H9 (cell line): ENCODE data around the gene PYHIN1. TPM values are rescaled to one million over a fixed set of nuclear protein-coding genes. Genes with fewer than 3 reads are reported as not detected.

Experiments
- DNase-seq: peaks from one replicate; pipeline ENCODE4 v3.0.0-alpha.2; 2017
- H2AFZ ChIP-seq: one replicate; pipeline ENCODE4 v1.6.1; 2013; ENCODE audit warnings: mild to moderate bottlenecking, low read length, control low read depth, moderate library complexity
- H2AK5ac ChIP-seq: 2 replicates; pipeline ENCODE4 v1.6.1; 2013; ENCODE audit warnings: low read length, control low read depth, mixed read lengths; ENCODE audit not compliant: insufficient read length
- H2BK120ac ChIP-seq: one replicate; pipeline ENCODE4 v1.6.1; 2013; ENCODE audit warnings: low read depth, mild to moderate bottlenecking, low read length, control low read depth, inconsistent platforms; ENCODE audit not compliant: poor library complexity, severe bottlenecking
- H2BK12ac ChIP-seq: 2 replicates; pipeline ENCODE4 v1.6.1; 2013; ENCODE audit warnings: low read length, control low read depth, mixed read lengths, low read depth; ENCODE audit not compliant: insufficient read length
- H2BK15ac ChIP-seq: 2 replicates; pipeline ENCODE4 v1.6.1; 2013; ENCODE audit warnings: low read depth, low read length, control low read depth
- H2BK20ac ChIP-seq: one replicate; pipeline ENCODE4 v1.6.1; 2013; ENCODE audit warnings: low read depth, mild to moderate bottlenecking, low read length, control low read depth, inconsistent platforms; ENCODE audit not compliant: poor library complexity, severe bottlenecking
- H2BK5ac ChIP-seq: 2 replicates; pipeline ENCODE4 v1.6.1; 2013; ENCODE audit warnings: low read length, control low read depth, mixed read lengths; ENCODE audit not compliant: insufficient read length
- H3K14ac ChIP-seq: 2 replicates; pipeline ENCODE4 v1.6.1; 2013; ENCODE audit warnings: low read length, control low read depth; ENCODE audit not compliant: insufficient read depth
- H3K18ac ChIP-seq: 2 replicates; pipeline ENCODE4 v1.6.1; 2013; ENCODE audit warnings: low read depth, mild to moderate bottlenecking, mixed read lengths, low read length, control low read depth; ENCODE audit not compliant: insufficient read length
- H3K23ac ChIP-seq: 2 replicates; pipeline ENCODE4 v1.6.1; 2013; ENCODE audit warnings: low read length, control low read depth, mixed read lengths, low read depth; ENCODE audit not compliant: insufficient read length
- H3K23me2 ChIP-seq: 2 replicates; pipeline ENCODE4 v1.6.1; 2013; ENCODE audit warnings: low read depth, mild to moderate bottlenecking, mixed read lengths, low read length, control low read depth; ENCODE audit not compliant: insufficient read length, poor library complexity, severe bottlenecking
- H3K27ac ChIP-seq: 2 replicates; pipeline ENCODE4 v1.5.1; 2013; ENCODE audit warnings: low read length, control low read depth, mixed read lengths, low read depth; ENCODE audit not compliant: insufficient read length
- H3K27me3 ChIP-seq: 2 replicates; pipeline ENCODE4 v1.6.1; 2013; ENCODE audit warnings: low read length, control low read depth, inconsistent platforms; ENCODE audit not compliant: insufficient read depth
- H3K4ac ChIP-seq: 2 replicates; pipeline ENCODE4 v1.6.1; 2013; ENCODE audit warnings: low read depth, mild to moderate bottlenecking, control low read depth, inconsistent platforms, low read length, moderate library complexity
- H3K4me1 ChIP-seq: 2 replicates; pipeline ENCODE4 v1.6.1; 2013; ENCODE audit warnings: low read length, control low read depth, inconsistent platforms; ENCODE audit not compliant: insufficient read depth
- H3K4me2 ChIP-seq: 2 replicates; pipeline ENCODE4 v1.6.1; 2013; ENCODE audit warnings: low read length, control low read depth, mixed read lengths; ENCODE audit not compliant: insufficient read length, insufficient read depth
- H3K56ac ChIP-seq: 2 replicates; pipeline ENCODE4 v1.6.1; 2013; ENCODE audit warnings: low read depth, mild to moderate bottlenecking, mixed read lengths, low read length, control low read depth; ENCODE audit not compliant: insufficient read length
- H3K79me1 ChIP-seq: 2 replicates; pipeline ENCODE4 v1.6.1; 2013; ENCODE audit warnings: low read depth, mild to moderate bottlenecking, moderate library complexity, low read length, control low read depth, inconsistent platforms; ENCODE audit not compliant: insufficient read depth, poor library complexity, severe bottlenecking
- H3K79me2 ChIP-seq: 2 replicates; pipeline ENCODE4 v1.6.1; 2013; ENCODE audit warnings: low read length, control low read depth, inconsistent platforms; ENCODE audit not compliant: insufficient read depth
- H3K9ac ChIP-seq: 2 replicates; pipeline ENCODE4 v1.6.1; 2013; ENCODE audit warnings: low read length, control low read depth, mixed read lengths; ENCODE audit not compliant: insufficient read length; ENCODE audit errors: extremely low read depth
- H3K9me3 ChIP-seq: one replicate; pipeline ENCODE4 v1.6.1; 2013; ENCODE audit warnings: low read depth, low read length, inconsistent platforms; ENCODE audit not compliant: control insufficient read depth
- H3T11ph ChIP-seq: one replicate; pipeline ENCODE4 v1.6.1; 2013; ENCODE audit warnings: mild to moderate bottlenecking, low read length, control low read depth, inconsistent platforms
- H4K20me1 ChIP-seq: one replicate; pipeline ENCODE4 v1.6.1; 2013; ENCODE audit not compliant: control insufficient read depth, insufficient read length, insufficient read depth
- H4K5ac ChIP-seq: 2 replicates; pipeline ENCODE4 v1.6.1; 2013; ENCODE audit warnings: low read depth, mild to moderate bottlenecking, mixed read lengths, low read length, control low read depth; ENCODE audit not compliant: insufficient read length
- H4K8ac ChIP-seq: replicated peaks from 2 replicates; pipeline ENCODE4 v1.6.1; 2013; ENCODE audit warnings: low read length, control low read depth, mixed read lengths, low read depth; ENCODE audit not compliant: insufficient read length
- H4K91ac ChIP-seq: 2 replicates; pipeline ENCODE4 v1.6.1; 2013; ENCODE audit warnings: low read depth, mild to moderate bottlenecking, moderate library complexity, mixed read lengths, low read length, control low read depth; ENCODE audit not compliant: insufficient read length
- H3K27ac Mint-ChIP-seq, 3 experiments: 2 replicates in 2 of 3; 3 replicates in 1 of 3; pipeline ENCODE4 v1.8.0; 2020 to 2021; ENCODE audit warnings: mixed read lengths in 3 of 3, mild to moderate bottlenecking in 1 of 3, moderate library complexity in 1 of 3
- H3K27me3 Mint-ChIP-seq: 2 replicates; pipeline ENCODE4 v1.8.0; 2021; ENCODE audit warnings: low read depth, mild to moderate bottlenecking, moderate library complexity, mixed read lengths
- H3K36me3 Mint-ChIP-seq, 3 experiments: 2 replicates in 2 of 3; 3 replicates in 1 of 3; pipeline ENCODE4 v1.8.0; 2020 to 2021; ENCODE audit warnings: low read depth in 3 of 3, mixed read lengths in 3 of 3; ENCODE audit not compliant: insufficient read depth in 1 of 3
- H3K4me1 Mint-ChIP-seq, 2 experiments: 2 replicates each; pipeline ENCODE4 v1.8.0; 2020; ENCODE audit warnings: mixed read lengths in 2 of 2
- H3K4me3 Mint-ChIP-seq, 2 experiments: 2 replicates in 1 of 2; 3 replicates in 1 of 2; pipeline ENCODE4 v1.8.0; 2020 to 2021; ENCODE audit warnings: mild to moderate bottlenecking in 2 of 2, mixed read lengths in 2 of 2, moderate library complexity in 1 of 2
- H3K9me3 Mint-ChIP-seq, 2 experiments: 2 replicates in 1 of 2; 3 replicates in 1 of 2; pipeline ENCODE4 v1.8.0; 2020; ENCODE audit warnings: mild to moderate bottlenecking in 2 of 2, mixed read lengths in 2 of 2, moderate library complexity in 1 of 2
- CTCF ChIP-seq: fragments of 200-600 bp; sonication (generic); conservative IDR thresholded peaks from 3 replicates; pipeline ENCODE4 v1.8.0; 2021; ENCODE audit warnings: antibody characterized with exemption, mild to moderate bottlenecking
- WGBS: extraction: QIAGEN DNeasy Blood & Tissue Kit; methylation state at CpG from one replicate; pipeline ENCODE4 v1.1.7; 2013; ENCODE audit warnings: missing lambda C conversion rate, low lambda C conversion rate, mixed read lengths; ENCODE audit not compliant: insufficient read length; ENCODE audit errors: extremely low coverage; 5-methylcytosine and 5-hydroxymethylcytosine counted together
- total RNA-seq: library from RNA; stranded (reverse); gene quantifications from 2 replicates; pipeline ENCODE4 v1.2.1, GENCODE V29; 2021

The PYHIN1 gene
- total RNA-seq, 1 experiment from 2014 or later: not detected

GRCh38 chr1:159009704-159010361 lies 78.5 kb downstream of the PYHIN1 start, which contains the start of gene IFI16:
Gene IFI16, plus strand, starts transcription at chr1:159009907. Its CDS starts 4,774 bp downstream, at chr1:159014681.
- H3K18ac ChIP-seq: no peak within 1 kb of the TSS
- H4K20me1 ChIP-seq: no peaks in the 10 kb centered on the region
- no peak within 1 kb of the TSS for H3K4ac ChIP-seq
- H2BK120ac ChIP-seq: no peak within 1 kb of the TSS
- H4K91ac ChIP-seq: no peak within 1 kb of the TSS
- H3K14ac ChIP-seq: no peak within 1 kb of the TSS
- no peak within 1 kb of the TSS for H2BK5ac ChIP-seq
- no CpG with 5 or more reads among the region's 5 CpGs for WGBS
- H3K79me2 ChIP-seq: no peaks in the 10 kb centered on the region
- Mint-ChIP-seq H3K27ac (no peak within 1 kb of the TSS), H3K27me3 (peaks cover 5% of the 10 kb centered on the region), H3K9me3 (no peaks in the 10 kb centered on the region), H3K4me1 (peaks cover 46 to 48% of the 10 kb centered on the region in 2 experiments), H3K4me3 (no peak within 1 kb of the TSS), H3K36me3 (no peaks in the 10 kb centered on the region)
- H3K9me3 ChIP-seq: no peaks in the 10 kb centered on the region
- H3K56ac ChIP-seq: no peak within 1 kb of the TSS
- H3K4me2 ChIP-seq: no peak within 1 kb of the TSS
- H2BK20ac ChIP-seq: no peak within 1 kb of the TSS
- no peak within 1 kb of the TSS for H2AK5ac ChIP-seq
- H2AFZ ChIP-seq: no peak within 1 kb of the TSS
- H3K27me3 ChIP-seq: peaks cover 18% of the 10 kb centered on the region; the same call in 1 of the 2 replicates
- DNase-seq: no peak
- H4K8ac ChIP-seq: no peak within 1 kb of the TSS
- H3K9ac ChIP-seq: no peak within 1 kb of the TSS
- H3K4me1 ChIP-seq: peaks cover 9% of the 10 kb centered on the region; the same call in 1 of the 2 replicates
- no peak within 1 kb of the TSS for H2BK15ac ChIP-seq
- H4K5ac ChIP-seq: no peak within 1 kb of the TSS
- no peak within 1 kb of the TSS for H3T11ph ChIP-seq
- H2BK12ac ChIP-seq: no peak within 1 kb of the TSS
- H3K23ac ChIP-seq: no peak within 1 kb of the TSS
- no peak within 1 kb of the TSS for H3K27ac ChIP-seq
- peaks cover 7% of the 10 kb centered on the region for H3K23me2 ChIP-seq
- TF ChIP-seq CTCF: no peak
- no peaks in the 10 kb centered on the region for H3K79me1 ChIP-seq
